Endothelial cell of hepatic sinusoid (primary cell): ENCODE results near the gene NPY4R2.
"Not testable (repeated sequence)": the region's sequence is repeated elsewhere in the genome, so short reads cannot be mapped to it uniquely, and the experiment has no call there.

Source experiments
- in situ Hi-C: cut with HindIII; loops from 2 replicates; pipeline ENCODE4 v1.10.0; 2017; ENCODE audit warnings: low sequenced_read_pairs

NPY4R2 gene

DNA sequence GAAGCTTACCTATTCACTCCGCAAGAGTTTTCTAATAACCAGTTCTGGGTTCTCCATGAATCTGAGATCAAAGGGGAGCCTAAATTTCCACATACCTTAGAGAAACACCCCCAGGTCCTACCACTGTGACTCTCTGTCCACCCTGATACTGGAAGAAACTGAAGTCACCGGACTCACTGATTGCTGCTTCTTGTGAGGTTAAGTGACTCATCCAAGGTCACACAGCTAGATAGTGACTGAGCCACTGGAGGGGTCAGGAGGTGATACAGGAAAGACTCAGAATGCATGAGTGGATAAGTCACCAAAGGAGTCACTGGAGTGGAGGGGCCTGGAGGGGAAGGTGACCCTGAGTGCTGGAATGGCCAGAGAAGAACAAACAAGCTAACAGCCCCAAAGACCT, 9.8 kb downstream of the NPY4R2 start:
- in situ Hi-C loops, result not testable (repeated sequence)

- in situ Hi-C loops, result not testable (repeated sequence)
These were observed 14.4 kb downstream of the NPY4R2 start for GRCh38 chr10:47932824-47933223.

- in situ Hi-C loops, result not testable (repeated sequence)
These were observed 15.0 kb downstream of the NPY4R2 start for GRCh38 chr10:47933462-47933861.

DNA sequence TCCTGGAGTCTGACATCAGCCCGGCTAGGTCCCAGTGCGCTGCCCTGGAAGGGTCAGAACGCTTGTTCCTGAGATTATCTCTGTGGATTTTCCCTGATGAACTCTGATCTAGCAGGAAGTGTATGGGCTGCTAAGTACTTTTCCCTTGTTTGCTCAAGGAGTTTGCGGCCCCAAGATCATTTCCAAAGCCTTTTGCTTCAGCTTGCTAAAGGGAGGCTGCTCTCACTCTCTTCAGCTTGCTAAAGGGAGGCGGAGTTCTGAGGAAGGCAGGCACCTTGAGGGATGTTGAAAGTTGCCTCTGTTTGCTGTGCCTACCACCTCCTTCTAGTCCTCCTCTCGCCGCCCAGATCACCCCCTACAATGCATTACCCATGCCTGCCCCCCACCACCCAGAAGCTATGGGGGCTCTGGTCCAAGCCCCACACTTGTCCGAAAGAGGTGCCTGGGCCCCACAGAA, 18.3 kb downstream of the NPY4R2 start:
- in situ Hi-C loops, result not testable (repeated sequence)

DNA sequence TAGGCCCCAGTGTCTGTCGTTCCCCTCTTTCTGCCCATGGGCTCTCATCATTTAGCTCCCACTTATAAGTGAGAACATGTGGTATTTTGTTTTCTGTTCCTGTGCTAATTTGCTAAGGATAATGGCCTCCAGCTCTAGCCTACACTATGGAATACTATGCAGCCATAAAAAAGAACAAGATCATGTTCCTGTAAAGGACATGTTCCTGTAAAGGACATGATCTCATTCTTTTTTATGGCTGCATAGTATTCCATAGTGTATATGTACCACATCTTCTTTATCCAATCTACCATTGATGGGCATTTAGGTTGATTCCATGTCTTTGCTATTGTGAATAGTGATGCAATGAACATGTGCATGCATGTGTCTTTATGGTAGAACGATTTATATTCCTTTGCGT, 19.2 kb downstream of the NPY4R2 start:
- in situ Hi-C loops, result not testable (repeated sequence)

DNA sequence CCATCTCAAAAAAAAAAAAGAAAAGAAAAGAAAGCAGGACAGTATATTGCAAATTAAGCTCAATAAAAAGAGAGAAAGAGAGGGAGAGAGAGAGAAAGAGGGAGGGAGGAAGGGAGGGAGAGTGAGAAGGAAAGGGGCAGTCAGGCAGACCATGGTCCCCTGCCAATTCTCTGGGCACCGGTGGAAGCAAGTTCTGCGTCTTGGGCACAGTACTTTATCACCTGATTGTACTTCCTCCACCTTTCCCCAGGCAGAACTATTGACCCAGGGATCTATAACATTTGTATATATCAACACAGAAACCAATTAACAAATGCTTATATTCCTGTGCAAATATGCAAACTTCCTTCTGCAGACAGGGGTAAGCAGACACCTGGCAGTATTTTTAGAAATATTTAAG, 22.4 kb downstream of the NPY4R2 start:
- in situ Hi-C loops, result not testable (repeated sequence)

DNA sequence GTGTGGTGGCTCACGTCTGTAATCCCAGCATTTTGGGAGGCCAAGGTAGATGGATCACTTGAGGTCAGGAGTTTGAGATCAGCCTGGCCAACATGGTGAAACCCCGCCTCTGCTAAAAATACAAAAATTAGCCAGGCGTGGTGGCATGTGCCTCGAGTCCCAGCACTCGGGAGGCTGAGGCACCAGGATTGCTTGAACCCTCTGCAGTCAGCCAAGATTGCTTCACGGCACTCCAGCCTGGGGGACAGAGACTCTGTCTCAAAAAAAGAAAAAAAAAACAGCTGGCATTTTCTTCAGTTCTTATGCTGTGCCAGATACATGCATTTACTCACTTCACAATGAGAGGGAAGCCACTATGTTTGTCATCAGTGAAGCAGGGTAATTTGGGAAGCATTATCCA, 22.9 kb downstream of the NPY4R2 start:
- in situ Hi-C loops, result not testable (repeated sequence)

- in situ Hi-C loops, result not testable (repeated sequence)
These were observed 24.0 kb downstream of the NPY4R2 start for GRCh38 chr10:47942351-47943019.

GRCh38 chr10:47943328-47943727, 24.9 kb downstream of the NPY4R2 start:
- in situ Hi-C loops, result not testable (repeated sequence)

DNA sequence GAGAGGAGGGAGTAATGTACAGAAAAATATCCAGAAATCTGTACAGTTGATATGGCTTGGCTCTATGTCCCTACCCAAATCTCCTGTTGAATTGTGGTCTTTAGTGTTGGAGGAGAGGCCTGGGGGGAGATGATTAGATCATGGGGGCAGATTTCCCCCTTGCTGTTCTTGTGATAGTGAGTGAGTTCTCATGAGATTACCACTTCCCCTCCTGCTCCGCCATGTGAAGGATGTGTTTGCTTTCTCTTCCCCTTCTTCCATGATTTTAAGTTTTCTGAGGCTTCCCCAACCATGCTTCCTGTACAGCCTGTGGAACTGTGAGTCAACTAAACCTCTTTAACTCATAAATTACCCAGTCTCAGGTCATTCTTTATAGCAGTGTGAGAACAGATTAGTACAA, 29.0 kb downstream of the NPY4R2 start:
- in situ Hi-C loops, result not testable (repeated sequence)

GRCh38 chr10:47957158-47957557, 38.7 kb downstream of the NPY4R2 start:
- in situ Hi-C loops, result not testable (repeated sequence)

- in situ Hi-C loops, result not testable (repeated sequence)
These were observed 41.2 kb downstream of the NPY4R2 start for GRCh38 chr10:47959677-47960076.

DNA sequence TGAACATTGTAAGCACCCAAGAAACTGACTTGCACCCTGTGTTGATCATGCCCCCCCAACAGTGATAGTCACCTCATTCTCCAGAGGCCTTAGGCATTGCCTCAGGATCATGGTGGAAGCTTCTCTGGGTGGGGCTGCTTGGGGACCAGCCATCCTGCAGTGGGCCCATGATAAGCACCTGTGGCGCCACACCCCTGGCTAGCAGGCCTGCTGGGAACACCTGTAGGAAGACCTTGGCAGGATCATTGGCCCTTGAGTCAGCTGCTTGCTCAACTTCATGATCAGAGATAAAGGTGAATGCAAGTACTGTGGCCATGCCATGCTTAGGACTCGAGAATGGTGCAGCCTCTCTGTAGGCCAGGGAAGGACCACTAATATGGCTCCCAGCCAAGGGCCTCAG, 42.2 kb downstream of the NPY4R2 start:
- in situ Hi-C loops, result not testable (repeated sequence)

DNA sequence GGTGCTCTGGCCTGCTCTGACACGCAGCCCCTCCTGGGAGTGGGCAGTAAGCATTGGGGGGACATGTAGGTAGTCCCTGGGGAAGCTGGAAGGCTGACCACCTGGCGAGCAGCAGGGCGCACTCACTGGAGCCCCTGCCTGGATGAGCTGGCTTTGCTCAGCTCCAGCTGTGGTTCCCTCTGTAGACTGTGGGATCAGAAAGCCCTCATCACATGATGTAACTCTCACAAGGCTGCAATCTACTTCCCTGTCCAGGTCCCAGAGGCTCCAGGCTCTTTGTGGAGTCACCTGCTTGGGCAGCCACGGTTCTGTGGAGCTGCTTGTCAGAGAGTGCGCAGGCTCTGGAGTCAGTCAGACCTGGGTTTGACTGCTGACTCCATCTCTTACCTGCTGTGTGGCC, 44.3 kb downstream of the NPY4R2 start:
- in situ Hi-C loops, result not testable (repeated sequence)

GRCh38 chr10:47964280-47965063, 46.0 kb downstream of the NPY4R2 start:
- in situ Hi-C loops, result not testable (repeated sequence)

GRCh38 chr10:47968988-47969387, 50.5 kb downstream of the NPY4R2 start:
- in situ Hi-C loops, result not testable (repeated sequence)

DNA sequence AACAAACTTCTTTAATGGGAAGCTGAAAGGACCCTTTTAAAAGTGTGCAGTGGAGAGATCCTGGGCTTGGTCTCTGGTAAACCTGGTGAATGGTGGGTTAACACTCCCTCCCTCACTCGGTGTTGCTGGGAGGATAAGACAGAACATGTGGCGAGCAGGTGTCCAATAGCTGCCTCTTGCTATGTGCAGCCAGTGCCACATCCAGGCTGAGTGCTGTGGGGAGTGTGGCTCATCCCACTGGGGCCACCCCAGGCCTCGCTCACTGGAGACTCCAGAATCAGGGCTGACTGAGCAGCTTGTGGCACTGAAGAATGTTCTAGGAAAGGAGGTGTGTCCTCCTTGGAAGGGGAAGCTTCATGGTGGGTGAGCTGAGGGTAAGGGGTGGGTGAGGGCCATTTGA, 51.6 kb downstream of the NPY4R2 start:
- in situ Hi-C loops, result not testable (repeated sequence)

DNA sequence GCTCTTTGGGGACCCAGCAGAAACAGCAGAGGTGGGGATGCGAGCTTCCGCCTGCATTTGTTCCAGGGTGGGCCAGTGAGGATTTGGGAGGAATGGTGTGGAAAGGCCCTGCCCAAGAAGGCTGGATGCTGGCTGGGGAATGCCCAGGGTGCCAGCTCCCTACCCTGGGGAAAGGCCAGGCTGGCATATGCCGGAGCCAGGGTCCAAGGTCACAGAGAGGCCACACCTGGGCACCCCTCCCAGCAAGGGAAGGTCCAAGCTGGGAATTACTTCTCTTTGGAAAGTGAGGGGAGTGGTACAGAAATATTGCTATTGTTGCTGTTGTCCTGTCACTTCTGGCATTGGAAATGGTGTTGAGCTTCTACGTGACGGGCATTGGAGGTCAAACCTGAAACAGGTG, 53.1 kb downstream of the NPY4R2 start:
- in situ Hi-C loops, result not testable (repeated sequence)

DNA sequence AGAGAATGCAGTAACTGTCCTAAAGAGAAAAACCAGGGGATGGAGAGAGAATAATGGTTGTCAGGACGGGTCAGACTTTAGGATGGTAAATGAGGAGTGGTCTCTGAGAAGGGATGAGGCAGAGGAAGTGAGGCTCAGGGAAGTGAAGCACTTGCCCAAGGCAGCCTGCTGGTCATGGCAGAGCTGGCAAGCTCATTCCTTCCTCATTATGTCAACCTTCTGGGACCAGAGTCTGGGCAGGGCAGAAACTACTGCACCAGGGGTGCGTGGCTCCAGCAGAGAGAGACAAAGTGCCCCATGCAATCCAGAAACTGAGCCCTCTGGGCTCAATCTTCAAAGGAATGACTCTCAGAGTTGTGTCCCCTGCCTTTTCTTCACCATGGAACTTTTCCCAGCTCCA, 53.6 kb downstream of the NPY4R2 start:
- in situ Hi-C loops, result not testable (repeated sequence)
